Spleen (tissue), 3 donors: ENCODE measurements around the gene HNF4A.

ENCODE experiments used
- POLR2A ChIP-seq, 3 donors: fragments of 450-650 bp; IDR thresholded peaks; one replicate each; pipeline ENCODE4 v1.5.1; 2017; ENCODE audit warnings: antibody characterized with exemption in 3 of 3, mild to moderate bottlenecking in 1 of 3
- POLR2AphosphoS5 ChIP-seq, 3 donors: sonication (generic); formaldehyde crosslinking; IDR thresholded peaks; one replicate each; pipeline ENCODE4 v1.5.1; 2017; ENCODE audit warnings: antibody characterized with exemption in 3 of 3

DNA sequence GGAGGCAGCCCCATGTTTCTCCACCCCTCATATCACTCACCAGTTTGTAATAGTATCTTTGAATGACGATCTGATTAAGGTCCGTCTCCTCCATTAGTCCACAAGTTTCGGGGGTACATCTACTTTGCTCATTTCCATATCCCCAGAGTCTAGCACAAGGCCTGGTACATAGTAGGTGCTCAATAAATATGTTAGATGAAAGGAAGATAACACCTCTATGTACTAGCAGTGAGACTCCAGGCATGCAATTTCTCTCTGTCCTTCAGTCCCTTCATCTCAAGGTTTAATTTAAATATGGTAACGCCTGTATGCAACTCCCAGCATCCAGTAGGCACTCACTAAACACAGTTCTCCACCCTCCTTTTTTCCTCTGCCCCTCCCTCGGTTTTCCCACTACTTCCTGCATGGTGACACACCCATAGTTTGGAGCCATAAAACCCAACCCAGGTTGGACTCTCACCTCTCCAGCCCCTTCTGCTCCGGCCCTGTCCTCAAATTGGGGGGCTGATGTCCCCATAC lies 461 bp upstream of the HNF4A start:
- TF ChIP-seq POLR2A (IDR thresholded peaks at IDR 0.05), result no peak
- no peak for TF ChIP-seq POLR2AphosphoS5 (IDR thresholded peaks at IDR 0.05)
